Mesenteric fat pad (tissue), 1 donor: Measurements from ENCODE around the gene DUSP7. TPM values are rescaled to one million over a fixed set of nuclear protein-coding genes. Genes with fewer than 3 reads are reported as not detected.

Source experiments
- DNase-seq: peaks from one replicate; pipeline ENCODE4 v3.0.0-alpha.2; 2020; ENCODE audit warnings: low spot score
- total RNA-seq: library from RNA; stranded (reverse); fragmentation: NEBNext Ultra II Directional; extraction: Animal tissue kit (Norgen Biotek cat#: 25700); gene quantifications from one replicate; pipeline ENCODE4 v1.2.1, GENCODE V29; 2021
- donor health status: DM: yes; HTN: yes; CAD: no.

DUSP7 gene
- total RNA-seq, 1 donor from 2014 or later, result 17.2 TPM

DNA sequence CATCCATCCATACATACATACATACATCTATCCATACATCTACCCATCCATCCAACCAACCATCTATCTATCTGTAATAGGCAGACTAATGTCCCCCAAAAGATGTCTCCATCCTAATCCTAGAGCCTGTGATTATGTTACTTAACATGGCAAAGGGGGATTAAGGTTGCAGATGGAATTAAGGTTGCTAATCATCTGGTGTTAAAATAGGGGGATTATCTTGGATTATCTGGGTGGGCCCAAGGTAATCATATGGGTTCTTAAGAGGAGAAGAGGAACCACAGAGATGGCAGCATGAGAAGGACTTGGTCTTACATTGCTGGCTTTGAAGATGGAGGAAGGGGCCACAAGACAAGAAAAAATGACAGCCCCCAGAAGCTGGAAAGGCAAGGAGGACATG is 45.9 kb downstream of the DUSP7 start:
- no peak for DNase-seq

DNA sequence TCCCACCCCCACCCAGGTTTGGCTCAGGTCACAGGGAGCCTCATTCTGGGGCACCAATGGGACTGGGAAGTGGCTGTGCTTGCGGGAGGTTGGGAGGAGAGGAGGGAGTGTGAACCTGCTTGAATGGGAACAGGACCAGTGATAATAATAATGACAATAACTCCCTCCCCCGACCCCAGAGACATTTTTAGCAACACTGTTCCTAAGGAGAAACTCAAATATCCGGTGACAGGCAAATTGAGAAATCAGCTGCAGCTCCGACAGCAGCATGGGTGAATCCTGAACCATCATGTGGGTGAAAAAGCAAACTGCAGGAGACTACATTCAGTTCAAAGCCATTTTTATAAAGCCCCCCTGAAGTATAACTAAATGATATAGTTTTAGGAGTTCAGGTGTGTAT is 49.1 kb downstream of the DUSP7 start:
- no peak for DNase-seq

DNA sequence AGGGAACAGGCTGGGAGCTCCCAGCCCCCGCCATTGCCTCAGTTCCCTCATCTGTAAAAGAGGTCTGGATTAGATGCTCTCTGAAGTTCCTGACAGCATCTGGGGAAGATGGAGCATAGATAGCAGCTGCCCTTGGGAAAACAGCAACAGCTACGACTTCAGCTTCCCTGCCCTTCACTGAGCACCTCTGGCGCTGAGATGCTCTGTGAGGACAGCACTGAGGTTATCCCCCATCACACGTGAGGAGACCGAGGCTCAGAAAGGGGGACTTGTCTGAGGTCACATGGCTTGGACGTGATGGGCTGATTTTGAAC is 49.6 kb downstream of the DUSP7 start:
- no peak for DNase-seq

DNA sequence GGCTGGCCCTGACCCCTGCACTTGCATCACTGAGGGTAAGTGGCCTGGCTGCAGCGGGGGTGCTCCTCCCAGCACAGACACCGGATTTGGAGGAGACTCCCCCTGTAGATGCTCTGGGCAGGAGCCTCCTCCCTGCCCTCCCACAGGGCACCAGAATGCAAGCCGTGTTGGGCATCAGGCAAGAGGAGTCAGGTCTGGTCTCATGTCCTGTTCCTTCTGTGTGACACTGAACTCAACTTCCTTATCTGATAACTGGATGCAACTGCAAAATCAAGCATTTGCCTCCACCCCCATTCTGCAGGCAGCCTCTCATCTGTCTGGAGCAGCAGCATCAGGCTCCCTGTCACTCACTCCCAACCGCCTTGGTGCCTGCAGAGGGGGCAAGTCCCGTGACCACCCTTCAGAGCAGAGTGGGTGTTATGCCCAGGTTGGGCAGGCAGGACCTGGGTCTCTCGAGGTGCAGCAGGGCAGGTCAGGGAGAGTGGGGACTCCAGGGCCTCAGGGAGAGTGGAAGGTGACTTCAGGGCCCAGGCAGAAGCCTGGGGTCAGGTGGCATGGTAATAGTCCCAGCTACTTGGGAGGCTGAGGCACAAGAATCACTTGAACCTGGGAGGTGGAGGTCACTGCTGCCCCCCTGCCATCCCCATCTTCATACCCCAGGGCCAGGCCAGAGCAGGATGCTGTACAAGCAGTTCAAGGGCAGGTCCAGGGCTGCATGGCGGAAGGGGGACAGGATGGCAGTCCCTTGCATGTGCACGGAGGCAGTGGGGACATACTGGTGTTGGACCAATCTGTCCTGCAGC is 50.2 kb downstream of the DUSP7 start:
- DNase-seq, result no peak

DNA sequence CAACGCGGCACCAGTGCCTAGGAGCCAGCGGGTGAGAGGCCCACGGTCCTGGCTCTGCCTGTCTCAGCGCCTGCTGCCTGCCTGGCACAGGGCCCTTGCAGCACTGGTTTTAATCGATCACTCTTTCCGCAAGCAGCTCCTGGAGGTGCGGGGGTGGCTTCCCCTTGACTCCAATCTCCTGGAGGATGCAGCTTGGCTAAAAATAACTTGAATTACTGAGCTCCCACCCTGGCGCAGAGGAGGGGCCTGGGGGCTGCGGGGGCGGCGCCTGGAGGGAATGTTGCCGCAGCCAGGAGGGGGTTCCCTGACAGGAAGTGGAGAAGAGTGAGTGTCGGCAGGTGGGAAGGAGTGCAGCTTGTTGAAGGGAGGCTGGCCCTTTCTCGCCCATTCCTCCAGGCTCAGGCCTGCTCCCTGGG is 50.8 kb downstream of the DUSP7 start:
- DNase-seq, result no peak

DNA sequence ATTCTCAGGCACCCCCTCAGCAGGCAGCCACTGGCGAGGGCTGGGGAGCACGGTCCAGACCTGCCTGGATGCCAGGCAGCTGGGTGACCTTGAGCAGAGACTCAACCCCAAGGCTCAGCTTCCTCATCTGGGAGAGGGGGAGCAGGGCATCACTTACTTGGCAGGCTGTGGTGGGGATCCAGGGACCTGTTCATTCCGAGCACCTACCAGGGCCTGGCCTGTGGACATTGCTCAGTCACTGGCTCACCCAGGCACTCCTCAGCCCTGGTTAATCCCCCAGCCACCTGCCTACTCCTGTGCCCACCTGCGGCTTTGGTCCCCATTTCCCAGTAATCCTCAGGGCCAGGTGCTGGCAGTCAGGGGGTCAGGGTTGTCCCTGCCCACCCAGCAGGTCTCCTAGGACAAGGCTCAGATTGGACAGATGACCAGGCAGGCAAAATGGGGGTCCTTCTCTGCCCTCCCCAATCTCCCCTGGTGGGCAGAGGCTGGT is 51.4 kb downstream of the DUSP7 start:
- DNase-seq, result no peak

DNA sequence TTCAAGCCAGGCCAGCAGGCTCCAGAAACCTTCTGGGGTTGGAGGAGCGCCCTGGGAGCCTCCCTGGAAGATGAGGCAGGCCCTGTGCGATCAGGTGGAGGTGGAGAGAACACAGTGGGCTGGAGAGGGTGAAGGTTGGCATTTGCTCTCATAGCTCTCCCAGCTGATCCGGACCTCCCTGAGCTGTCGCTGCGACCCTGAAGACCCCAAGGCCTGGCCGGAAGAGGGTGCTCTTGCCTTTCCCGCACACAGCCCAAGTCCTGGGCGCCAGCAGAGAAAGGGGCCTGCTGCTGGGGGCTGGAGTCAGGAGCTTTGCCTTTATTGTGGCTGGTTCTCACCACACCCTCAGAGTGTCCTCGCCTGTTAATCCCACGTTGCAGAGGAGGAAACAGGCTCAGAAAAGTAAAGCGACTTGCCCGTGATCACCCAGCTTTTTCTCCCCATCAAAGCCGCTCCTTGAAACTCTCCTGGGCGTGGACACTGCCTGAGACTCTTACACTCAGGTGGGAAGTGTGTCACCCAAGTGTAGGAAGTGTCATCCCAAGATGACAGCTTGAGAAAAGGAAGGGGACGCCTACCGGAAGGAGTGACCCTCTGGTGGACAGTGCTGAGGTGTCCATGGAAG is 52.1 kb downstream of the DUSP7 start:
- DNase-seq, result no peak

DNA sequence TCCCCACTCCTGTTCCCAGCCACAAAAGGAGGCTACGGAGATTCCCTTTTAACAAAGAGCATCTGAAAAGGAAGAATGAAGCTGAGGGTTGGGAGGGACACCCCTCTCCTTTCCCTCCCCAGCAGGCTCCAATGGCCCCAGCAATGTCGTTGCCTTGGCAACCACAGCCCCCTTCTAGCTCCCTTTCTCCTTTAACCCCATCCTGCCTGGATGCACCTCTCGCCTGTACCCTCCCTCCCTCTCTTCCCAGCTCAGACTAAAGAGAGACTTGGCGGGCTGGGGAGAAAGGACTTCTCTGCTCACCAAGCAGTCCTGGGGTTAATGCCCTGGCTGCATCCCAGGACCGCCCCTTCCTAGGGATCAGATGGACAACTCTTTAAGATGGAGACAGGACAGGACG is 53.6 kb downstream of the DUSP7 start:
- no peak for DNase-seq

DNA sequence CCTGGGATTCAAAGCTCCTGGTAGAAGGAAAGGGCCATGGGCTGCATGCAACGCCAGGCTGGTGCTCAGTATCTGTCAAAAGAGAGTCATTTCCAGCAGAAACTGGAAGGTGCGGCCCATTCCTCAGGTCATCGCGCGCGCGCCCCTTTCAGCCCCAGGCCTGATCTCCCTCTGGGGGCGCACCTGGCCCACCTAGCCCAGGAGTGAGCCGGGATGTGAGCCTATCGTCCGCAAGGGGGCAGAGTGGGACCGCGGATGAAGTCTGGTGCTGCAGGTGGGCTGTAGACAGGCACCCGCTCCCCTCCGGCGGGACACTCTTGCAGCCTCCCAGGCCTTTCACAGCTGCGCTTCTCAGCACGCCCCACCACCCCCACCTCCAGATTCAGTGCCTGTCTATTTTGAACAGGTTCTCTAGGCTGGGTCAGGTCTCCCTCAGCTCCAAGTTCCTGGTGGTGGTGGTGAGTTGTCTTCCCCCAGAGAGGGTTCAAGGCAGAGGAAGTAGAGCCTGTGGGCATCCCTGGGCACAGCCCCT is 54.9 kb downstream of the DUSP7 start:
- no peak for DNase-seq

DNA sequence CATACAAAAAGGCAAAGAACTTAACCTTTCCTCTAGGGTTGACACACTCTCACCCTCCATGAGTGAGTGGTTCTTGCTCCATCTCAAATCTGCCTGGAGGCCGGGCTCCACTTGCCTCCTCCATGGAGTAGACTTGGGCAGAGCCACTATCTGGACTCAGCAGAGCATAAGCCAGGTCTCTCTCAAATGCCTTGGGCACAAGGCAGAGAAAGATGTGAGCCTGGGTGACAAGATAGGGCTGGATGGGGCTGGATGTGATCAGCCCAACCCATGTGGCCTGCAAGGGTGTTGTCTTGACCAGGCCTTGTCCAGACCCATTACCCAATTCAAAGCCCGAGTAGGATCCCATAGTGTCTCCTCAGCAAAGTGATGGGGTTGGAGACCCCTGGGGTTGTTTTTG is 56.5 kb downstream of the DUSP7 start:
- DNase-seq, result no peak

Other genes starting within 250 kb of the DUSP7 start
- gene IQCF2, start 195.0 kb downstream of the DUSP7 start, total RNA-seq, result not detected
- gene IQCF5, start 181.0 kb downstream of the DUSP7 start, total RNA-seq, result not detected
- not detected for gene IQCF1, start 153.2 kb downstream of the DUSP7 start, total RNA-seq
- 29.0 TPM for gene RRP9, start 114.7 kb downstream of the DUSP7 start, total RNA-seq
- gene PARP3, start 114.2 kb downstream of the DUSP7 start, total RNA-seq, result 19.7 TPM
- not detected for gene GPR62, start 101.2 kb downstream of the DUSP7 start, total RNA-seq
- 27.4 TPM for gene PCBP4, start 89.1 kb downstream of the DUSP7 start, total RNA-seq
- gene ABHD14B, start 82.5 kb downstream of the DUSP7 start, total RNA-seq, result 59.5 TPM
- gene ABHD14A, start 81.5 kb downstream of the DUSP7 start, total RNA-seq, result 17.7 TPM
- 35.1 TPM for gene ACY1, start 73.0 kb downstream of the DUSP7 start, total RNA-seq
- 948 TPM for gene RPL29, start 60.7 kb downstream of the DUSP7 start, total RNA-seq
- 2.8 TPM for gene POC1A, start 97.9 kb upstream of the DUSP7 start, total RNA-seq
- gene ALAS1, start 141.6 kb upstream of the DUSP7 start, total RNA-seq, result 134 TPM
- gene TLR9, start 169.1 kb upstream of the DUSP7 start, total RNA-seq, result 0.19 TPM
- 52.4 TPM for gene TWF2, start 182.6 kb upstream of the DUSP7 start, total RNA-seq
- gene PPM1M, start 189.2 kb upstream of the DUSP7 start, total RNA-seq, result 26.8 TPM
- gene WDR82, start 222.1 kb upstream of the DUSP7 start, total RNA-seq, result 52.7 TPM
- 14.1 TPM for gene GLYCTK, start 231.3 kb upstream of the DUSP7 start, total RNA-seq